ENCODE data around the gene MRPL44.

MRPL44 gene

DNA sequence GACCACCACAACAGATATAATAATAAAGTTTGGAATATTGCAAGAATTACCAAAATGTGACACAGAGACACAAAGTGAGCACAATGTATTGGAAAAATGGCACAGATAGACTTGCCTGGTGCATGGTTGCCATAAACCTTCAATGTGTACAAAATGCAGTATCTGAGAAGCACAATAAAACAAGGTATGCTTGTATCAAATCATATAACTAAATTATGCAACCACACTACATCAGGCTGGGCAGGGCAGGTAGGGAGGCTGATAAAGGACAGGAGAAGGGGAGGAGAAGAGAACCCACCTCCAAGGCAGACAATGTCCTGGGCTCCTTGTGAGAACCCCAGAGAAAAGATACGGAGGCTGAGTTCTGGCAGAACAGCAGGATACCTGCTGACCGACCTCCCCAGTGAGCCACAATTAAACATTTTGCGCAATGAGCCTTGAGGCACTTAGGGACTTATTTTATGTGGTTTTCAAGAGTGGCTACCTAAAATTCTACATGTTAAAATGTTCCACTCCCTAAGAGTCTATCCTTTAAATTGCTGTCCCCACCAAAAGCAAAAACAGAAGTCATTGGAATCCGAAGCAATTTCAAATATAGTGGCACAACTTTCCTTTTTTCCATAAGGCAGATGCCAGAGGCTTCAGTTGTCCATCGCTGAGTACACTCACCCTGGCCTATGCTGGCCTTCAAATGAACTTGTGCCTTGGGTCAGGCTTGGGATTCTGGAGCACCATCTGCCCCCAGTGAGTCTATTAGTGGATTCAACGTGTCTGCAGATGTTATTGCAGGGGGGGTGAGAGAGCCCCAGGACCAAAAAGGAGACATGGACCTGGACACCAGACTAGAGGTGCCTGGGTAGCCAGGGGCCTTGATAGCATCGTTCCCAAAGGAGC lies 28.9 kb upstream of the MRPL44 start:
- H3K4me3 ChIP-seq (ENCODE audit: low read depth, low read length) = no peak overlapping the region
- TF ChIP-seq, protein P1, sequence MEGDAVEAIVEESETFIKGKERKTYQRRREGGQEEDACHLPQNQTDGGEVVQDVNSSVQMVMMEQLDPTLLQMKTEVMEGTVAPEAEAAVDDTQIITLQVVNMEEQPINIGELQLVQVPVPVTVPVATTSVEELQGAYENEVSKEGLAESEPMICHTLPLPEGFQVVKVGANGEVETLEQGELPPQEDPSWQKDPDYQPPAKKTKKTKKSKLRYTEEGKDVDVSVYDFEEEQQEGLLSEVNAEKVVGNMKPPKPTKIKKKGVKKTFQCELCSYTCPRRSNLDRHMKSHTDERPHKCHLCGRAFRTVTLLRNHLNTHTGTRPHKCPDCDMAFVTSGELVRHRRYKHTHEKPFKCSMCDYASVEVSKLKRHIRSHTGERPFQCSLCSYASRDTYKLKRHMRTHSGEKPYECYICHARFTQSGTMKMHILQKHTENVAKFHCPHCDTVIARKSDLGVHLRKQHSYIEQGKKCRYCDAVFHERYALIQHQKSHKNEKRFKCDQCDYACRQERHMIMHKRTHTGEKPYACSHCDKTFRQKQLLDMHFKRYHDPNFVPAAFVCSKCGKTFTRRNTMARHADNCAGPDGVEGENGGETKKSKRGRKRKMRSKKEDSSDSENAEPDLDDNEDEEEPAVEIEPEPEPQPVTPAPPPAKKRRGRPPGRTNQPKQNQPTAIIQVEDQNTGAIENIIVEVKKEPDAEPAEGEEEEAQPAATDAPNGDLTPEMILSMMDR (IDR thresholded peaks at IDR 0.05; ENCODE audit: control insufficient read depth, extremely low read depth, insufficient read depth) = no peak
- no peak for DNase-seq (ENCODE audit: low read depth)

DNA sequence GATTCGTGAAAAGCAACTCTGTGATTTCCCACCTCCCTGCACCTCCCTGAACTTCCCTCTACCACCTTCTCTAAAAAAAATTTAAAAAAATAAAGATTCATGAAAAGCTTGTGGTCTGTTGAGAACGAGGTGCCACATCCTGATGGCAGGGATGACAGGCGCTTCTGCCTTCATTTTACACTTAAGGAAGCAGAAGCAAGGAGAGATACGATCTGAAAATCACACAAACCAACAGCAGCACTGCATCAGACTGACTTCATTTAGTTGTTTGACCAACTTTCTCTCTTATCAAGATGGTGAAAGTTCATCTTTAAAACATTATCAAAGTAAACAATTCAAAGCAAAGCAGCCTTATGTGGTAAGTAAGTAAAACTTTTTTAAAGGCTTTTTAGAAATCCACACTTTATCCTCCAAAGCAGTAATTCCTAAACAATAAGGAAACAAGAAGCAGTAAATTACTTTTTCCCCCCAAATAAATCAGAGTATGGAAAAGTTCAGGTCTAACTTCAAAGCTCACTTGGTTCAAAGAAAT lies 27.6 kb upstream of the MRPL44 start:
- no peak for DNase-seq (ENCODE audit: low read depth)

DNA sequence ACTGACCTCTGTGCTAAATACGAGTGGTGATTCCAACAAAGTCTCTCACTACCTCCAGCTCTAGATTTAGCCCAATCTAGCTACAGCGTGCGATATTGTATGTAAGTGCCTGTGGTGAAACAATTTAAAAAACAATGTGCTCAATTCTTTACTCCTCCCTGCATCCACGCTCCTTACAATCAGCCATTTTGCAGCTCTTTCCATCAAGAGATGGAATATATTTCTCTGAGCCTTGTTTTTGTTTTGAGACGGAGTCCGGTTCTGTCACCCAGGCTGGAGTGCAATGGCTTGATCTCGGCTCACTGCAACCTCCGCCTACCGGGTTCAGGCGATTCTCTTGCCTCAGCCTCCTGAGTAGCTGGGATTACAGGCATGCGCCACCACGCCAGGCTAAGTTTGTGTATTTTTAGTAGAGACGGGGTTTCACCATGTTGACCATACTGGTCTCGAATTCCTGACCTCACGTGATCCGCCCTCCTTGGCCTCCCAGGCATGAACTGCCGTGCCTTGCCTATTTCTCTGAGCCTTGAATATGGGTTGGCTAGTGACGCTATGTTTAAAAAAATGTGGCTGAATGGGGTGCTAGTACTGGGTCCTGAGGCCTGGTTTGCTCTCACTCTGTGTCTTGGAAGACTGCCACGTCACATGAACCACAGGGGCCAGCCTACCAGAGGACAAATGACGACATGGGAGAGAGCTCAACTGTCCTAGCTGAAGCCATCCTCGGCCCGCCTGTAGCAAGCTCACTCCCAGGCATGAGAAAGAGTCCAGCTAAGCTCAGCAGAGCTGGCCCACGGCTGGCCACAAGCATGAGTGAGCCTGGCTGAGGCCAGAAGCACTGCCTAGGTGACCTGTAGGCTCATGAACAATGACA lies 26.9 kb upstream of the MRPL44 start:
- no peak overlapping the region for H3K4me3 ChIP-seq (ENCODE audit: low read depth, low read length)
- TF ChIP-seq, protein P1 (IDR thresholded peaks at IDR 0.05; ENCODE audit: control insufficient read depth, extremely low read depth, insufficient read depth) = no peak
- no peak for DNase-seq (ENCODE audit: low read depth)

More for the DNA sequence above, 27.6 kb upstream of the MRPL44 start:
- no peak overlapping the region for H3K4me3 ChIP-seq (ENCODE audit: low read depth, low read length)
- TF ChIP-seq, protein P1 (IDR thresholded peaks at IDR 0.05; ENCODE audit: control insufficient read depth, extremely low read depth, insufficient read depth) = no peak

DNA sequence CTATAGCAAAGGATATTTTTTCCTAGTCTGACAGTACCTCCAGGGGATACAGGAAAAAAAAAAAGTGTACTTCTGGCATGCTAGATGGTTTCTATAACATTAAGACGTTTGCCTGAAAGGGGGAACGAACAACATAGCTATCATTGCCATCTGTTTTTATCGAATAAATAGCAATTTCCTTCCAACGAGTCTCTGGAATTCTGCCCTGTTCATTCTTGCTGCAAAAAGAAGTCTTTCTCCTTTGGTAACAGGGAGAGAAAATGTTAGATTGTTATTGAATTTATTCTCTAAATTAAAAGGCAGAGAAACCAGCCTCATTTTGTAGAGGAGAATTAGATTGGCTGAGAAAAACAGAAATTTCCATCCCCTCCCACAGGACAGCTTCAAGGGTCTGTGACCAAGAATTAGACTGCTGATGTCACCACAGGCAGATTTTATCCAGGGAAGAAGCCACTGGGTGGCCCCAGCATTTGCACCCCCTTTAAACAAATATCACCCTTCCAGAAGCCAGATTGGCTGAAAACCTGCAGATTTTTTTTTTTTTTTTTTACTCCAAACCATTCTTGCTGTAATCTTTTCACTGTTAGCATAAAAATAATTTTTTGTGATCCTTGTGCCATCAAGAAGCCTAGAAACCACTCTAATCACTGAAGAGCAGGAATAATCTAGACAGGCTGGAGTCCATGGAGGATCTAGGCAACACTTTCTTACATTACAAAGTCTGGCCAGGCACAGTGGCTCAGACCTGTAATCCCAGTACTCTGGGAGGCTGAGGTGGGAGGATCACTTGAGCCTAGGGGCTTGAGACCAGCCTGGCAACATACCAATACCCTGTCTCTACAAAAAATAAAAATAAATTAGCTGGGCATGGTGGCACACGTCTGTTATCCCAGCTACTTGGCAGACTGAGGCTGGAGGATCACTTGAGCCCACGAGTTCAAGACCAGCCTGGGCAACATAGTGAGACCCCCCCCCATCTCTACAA lies 24.2 kb upstream of the MRPL44 start:
- H3K4me3 ChIP-seq (ENCODE audit: low read depth, low read length) = no peak overlapping the region
- no peak for DNase-seq (ENCODE audit: low read depth)
- TF ChIP-seq, protein P1 (IDR thresholded peaks at IDR 0.05; ENCODE audit: control insufficient read depth, extremely low read depth, insufficient read depth) = no peak

DNA sequence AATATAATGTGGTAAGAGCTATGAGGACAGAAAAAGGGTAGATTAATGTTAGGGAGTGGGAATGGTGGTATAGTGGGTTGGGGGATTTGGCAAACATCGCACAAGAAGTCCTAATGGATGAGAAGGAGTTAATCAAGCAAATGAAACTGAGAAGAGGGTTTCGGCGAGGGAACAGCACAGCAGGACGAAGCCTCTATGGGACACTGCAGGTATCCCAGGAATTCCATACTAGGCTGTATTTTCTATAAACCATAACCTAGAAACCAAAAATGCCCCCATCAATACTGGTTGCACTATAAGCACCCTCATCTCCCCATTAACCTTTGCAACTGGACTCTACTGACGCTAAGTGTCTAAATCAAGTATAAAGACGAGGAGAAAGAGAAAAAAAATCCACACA lies 22.4 kb upstream of the MRPL44 start:
- TF ChIP-seq, protein P1 (IDR thresholded peaks at IDR 0.05; ENCODE audit: control insufficient read depth, extremely low read depth, insufficient read depth) = no peak
- no peak overlapping the region for H3K4me3 ChIP-seq (ENCODE audit: low read depth, low read length)
- DNase-seq (ENCODE audit: low read depth) = no peak
